GM12865 (cell line): ENCODE results near the gene SCT.

Source experiments
- DNase-seq: peaks from one replicate; pipeline ENCODE4 v3.0.0; 2010; ENCODE audit warnings: low read depth
- H3K4me3 ChIP-seq: 2 replicates; pipeline ENCODE4 v1.5.1; 2011; ENCODE audit warnings: mild to moderate bottlenecking, low read depth, low read length, control low read depth
- TF ChIP-seq, protein P1 (sequence below): IDR thresholded peaks from 2 replicates; pipeline ENCODE4 v1.5.1; 2011; ENCODE audit warnings: low read length, control low read depth, low read depth, inconsistent platforms; ENCODE audit not compliant: insufficient read depth; ENCODE audit errors: missing control alignments

The SCT gene

DNA sequence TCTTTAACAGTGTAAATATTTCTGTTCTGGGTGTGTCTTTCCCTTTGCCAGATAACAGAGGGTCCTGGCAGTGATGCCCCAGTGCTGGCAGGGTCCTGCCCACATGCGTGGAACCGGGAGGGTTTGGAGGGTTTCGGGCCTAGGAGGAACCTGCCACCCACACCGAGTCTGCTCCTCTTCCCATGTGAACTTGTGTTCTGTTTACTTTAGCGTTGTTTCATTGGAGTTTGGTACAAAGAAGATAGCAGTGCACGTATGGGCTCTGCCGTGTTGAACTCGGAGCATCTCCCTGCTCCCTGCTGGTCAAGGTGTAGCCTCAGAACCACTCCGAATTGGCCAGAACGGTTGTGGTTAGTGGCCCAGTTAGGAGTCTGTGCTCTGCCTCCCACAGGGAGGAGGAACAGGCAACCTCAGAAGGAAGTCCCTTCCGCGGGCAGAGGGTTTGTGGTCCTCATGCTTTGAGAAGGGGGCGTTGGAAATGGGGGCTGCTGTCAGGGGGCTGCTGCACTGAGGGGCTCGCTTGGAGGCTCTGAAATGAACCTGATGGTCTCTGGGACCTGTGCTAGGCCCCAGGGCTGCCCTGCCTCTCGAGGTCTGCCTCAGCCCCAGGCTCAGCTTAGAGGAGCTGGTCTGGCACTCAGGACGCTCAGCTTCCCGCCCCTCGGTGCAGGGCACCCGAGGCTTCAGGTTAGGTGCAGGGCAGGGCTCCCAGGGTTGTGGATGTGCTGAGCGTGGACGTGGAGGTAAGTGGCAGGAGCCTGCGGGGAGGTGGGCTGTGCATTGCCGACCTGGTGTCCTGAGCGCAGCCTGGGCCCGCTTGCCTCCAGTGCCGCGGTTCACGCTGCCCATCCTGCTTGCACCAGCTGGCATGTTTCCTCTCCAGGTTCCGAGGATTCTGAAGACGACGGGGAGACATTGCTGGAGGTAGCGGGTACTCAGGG lies 40.3 kb downstream of the SCT start:
- no peak overlapping the region for H3K4me3 ChIP-seq
- TF ChIP-seq, protein P1, sequence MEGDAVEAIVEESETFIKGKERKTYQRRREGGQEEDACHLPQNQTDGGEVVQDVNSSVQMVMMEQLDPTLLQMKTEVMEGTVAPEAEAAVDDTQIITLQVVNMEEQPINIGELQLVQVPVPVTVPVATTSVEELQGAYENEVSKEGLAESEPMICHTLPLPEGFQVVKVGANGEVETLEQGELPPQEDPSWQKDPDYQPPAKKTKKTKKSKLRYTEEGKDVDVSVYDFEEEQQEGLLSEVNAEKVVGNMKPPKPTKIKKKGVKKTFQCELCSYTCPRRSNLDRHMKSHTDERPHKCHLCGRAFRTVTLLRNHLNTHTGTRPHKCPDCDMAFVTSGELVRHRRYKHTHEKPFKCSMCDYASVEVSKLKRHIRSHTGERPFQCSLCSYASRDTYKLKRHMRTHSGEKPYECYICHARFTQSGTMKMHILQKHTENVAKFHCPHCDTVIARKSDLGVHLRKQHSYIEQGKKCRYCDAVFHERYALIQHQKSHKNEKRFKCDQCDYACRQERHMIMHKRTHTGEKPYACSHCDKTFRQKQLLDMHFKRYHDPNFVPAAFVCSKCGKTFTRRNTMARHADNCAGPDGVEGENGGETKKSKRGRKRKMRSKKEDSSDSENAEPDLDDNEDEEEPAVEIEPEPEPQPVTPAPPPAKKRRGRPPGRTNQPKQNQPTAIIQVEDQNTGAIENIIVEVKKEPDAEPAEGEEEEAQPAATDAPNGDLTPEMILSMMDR = no peak
- no peak for DNase-seq

DNA sequence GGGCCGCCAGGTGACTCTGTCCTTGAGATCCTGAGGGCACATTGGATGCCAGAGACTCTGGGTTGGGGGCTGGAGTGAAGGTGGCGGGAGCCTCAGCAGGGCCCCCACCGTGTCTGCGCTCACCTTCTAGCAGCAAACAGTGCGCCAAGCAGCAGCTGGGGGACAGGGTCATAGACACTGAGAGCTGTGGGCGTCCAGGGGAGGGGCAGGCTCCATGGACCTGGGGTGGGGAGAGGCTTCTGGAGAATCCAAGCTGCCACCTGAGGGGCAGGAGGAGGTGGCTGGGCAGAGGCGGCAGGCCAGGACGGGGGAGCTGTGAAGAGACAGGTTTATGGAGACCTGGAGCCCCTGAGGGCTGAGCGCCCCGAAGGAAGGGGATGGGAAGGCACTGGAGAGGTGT lies 42.7 kb downstream of the SCT start:
- DNase-seq = no peak
- TF ChIP-seq, protein P1 = no peak

DNA sequence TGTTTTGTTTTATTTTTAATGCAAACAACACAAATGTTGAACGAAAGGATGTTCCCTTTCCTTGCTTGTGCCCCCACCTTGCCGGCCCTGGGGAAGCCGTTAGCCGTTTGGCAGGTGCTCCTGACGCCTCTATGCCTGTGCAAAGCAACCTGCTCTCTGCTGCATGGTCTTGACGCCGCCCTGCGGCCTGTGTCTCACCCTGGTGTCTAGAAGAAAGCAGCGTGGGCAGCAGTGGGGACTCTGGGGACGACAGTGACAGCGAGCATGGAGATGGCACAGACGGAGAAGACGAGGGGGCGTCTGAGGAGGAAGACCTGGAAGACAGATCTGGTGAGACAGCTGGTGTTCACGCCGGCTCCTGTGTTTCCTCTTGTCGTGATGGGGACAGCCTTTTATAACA lies 45.2 kb downstream of the SCT start:
- no peak for DNase-seq

More for the DNA sequence above, 42.7 kb downstream of the SCT start:
- no peak overlapping the region for H3K4me3 ChIP-seq

DNA sequence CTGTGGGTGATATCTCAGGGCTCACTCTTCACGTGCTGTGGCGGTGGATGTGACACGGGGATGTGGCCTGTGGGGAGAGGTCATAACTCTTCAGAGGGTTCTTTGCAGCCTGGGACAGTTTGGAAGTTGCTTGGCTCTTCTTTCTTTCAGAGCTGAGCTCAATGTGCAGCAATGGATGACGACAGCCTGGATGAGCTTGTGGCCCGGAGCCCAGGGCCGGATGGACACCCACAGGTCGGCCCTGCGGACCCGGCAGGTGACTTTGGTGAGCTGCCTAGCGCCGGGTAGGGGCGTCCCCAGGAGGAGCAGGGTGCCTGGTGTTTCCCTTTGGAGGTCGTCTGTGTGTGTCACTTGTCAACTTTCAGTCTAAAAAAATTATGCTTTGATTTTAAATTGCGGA lies 45.6 kb downstream of the SCT start:
- TF ChIP-seq, protein P1 = no peak
- no peak for DNase-seq
- no peak overlapping the region for H3K4me3 ChIP-seq

More for the DNA sequence above, 45.2 kb downstream of the SCT start:
- no peak overlapping the region for H3K4me3 ChIP-seq
- TF ChIP-seq, protein P1 = no peak

DNA sequence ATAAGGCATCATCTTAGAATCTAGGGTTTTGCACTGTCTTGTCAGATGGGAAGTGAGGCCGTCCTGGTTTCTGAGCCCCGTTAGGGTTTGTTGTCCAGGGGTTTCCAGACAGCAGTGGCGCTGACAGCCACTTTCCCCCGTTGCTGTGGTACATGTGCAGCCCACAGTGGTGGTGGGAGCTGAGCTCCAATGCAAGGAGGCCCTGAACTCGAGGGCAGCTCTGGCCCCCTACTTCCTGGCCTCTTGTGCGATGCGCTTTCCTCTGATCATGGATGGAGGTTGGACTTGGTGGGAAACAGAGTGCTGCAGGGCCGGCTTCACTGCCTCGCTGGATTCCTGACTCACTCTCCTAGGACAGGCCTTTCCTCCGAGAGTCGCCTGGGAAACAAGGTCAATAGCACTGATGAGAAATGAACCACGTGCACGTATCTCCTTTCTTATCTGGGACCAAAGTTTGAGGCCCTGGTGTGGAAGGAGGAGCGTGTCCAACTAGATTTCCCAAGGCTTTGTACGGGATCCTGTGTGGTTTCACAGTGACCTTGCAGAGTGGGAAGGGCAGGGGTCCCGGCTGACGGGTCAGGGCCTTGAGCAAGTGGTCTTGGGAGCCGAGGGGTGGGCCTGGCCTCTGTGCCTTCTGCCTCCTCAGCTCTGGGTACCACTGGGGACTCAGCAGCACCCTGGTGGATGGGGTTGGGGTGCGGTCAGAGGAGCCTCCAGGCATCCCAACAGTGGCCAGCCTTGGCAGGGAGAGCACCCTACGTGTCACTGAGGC lies 47.0 kb downstream of the SCT start:
- H3K4me3 ChIP-seq = no peak overlapping the region
- TF ChIP-seq, protein P1 = no peak
- no peak for DNase-seq

DNA sequence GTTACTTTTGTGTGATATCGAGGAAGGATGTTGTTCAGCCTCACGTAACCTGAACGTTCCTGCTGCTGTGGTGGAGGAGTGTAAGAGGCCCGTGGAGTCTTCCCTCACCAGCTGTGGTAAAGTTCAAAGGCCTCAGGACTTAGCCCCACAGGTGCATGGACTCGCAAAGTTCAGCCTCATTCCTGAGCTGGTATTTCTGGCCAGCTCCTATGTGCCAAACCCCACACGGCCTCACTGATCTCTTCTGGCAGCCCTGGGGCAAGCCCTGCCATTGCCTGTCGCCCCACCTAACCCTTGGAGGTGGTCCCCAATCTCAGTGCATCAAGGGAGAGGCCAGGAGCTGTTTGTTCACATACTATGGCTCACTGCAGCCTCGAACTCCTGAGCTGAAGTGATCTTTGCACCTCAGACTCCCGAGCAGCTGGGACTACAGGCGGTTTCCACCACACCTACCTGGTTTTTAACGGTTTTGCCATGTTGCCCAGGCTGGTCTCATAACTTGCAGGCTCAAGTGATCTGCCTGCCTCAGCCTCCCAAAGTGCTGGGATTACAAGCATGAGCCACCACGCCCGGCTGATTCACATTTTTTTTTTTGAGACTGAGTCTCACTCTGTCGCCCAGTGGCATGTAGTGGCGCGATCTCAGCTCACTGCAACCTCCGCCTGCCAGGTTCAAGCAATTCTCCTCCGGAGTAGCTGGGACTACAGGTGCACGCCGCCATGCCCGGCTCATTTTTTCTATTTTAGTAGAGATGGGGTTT lies 48.5 kb downstream of the SCT start:
- TF ChIP-seq, protein P1 = no peak
- no peak for DNase-seq
- peak overlapping the region; percentile 92 for H3K4me3 ChIP-seq
